ENCODE results near the gene KRTAP5-5.
"Not testable (repeated sequence)": the region's sequence is repeated elsewhere in the genome, so short reads cannot be mapped to it uniquely, and the experiment has no call there.

The KRTAP5-5 gene

GRCh38 chr11:1660111-1660867 is 30.7 kb downstream of the KRTAP5-5 start:
- no peak for DNase-seq

- DNase-seq = not testable (repeated sequence)
These were observed 32.1 kb downstream of the KRTAP5-5 start for GRCh38 chr11:1661454-1662269.

GRCh38 chr11:1662699-1663283 is 33.2 kb downstream of the KRTAP5-5 start:
- not testable (repeated sequence) for DNase-seq

DNA sequence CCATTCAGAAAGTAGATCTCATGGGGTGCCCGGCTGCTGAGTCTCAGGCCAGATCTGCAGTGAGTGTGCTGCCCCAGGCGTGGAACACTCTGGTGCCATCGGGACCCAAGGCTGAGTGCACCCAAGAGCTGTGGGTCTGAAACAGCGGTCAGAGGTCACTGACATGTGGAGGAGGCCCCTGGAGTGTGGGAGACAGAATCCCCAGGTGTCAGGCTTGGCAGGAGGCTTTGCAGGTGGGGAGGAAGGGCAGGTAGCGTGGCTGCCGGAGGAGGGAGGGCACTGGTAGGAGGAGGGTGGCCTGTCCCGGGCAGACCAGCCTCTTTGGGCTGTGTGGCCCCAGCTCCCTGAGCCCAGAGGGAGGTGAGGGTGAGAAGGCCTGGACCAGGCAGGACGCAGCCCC is 35.7 kb downstream of the KRTAP5-5 start:
- no peak for DNase-seq

DNA sequence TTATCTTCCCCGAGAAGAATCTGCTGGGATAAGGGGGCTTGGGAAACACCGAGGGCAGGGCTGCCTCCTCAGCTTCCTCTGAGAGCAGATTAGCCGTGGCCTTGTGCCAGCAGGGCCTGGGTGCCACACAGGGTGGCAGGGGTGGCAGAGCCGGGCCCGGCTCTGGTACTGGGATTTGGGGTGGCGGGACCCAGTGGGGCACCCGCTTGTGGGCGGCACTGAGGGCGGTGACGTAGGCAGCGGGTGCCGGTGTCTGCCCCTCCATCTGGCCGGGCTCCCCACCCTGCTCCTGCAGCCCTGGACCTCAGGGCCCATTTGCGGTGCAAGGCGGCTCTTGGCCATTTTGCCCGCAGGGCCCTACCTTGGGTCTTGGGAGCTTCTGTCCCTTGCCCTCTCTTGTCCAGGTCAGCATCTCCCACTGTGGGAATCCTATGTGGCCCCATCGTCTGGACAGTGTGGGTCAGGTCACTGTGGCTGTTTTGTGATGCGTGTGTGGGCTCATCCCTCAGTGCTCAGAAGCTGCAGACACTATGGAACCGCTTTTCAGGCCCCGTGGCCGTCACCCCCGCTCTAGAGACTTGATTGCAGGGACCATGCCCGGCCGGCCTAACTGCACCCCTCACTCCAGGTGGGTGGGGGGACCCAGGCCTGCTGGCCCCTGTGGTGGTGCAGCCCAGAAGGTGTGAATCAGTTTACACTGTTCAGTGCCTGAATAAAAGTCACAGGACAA is 37.7 kb downstream of the KRTAP5-5 start:
- DNase-seq = no peak

DNA sequence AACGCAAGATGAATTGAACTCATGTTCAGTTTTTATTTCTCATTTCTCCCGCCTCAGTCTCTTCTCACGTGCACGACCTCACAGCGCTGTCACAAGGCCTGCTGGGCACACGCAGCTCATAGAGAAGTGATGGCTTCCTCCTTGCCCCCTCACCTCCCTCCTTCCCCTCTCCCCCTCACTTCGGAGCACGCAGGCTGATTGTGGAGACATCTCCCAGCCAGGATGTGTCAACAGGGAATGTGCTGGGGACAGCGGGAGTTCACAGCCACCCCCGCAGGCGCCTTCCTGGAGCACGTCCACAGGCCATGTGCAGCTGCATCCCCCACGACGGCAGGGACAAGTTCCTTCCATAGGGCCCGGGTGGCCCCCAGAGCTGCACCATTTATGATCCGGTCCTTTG is 38.3 kb downstream of the KRTAP5-5 start:
- no peak for DNase-seq

GRCh38 chr11:1668911-1669473 is 39.4 kb downstream of the KRTAP5-5 start:
- DNase-seq = no peak

DNA sequence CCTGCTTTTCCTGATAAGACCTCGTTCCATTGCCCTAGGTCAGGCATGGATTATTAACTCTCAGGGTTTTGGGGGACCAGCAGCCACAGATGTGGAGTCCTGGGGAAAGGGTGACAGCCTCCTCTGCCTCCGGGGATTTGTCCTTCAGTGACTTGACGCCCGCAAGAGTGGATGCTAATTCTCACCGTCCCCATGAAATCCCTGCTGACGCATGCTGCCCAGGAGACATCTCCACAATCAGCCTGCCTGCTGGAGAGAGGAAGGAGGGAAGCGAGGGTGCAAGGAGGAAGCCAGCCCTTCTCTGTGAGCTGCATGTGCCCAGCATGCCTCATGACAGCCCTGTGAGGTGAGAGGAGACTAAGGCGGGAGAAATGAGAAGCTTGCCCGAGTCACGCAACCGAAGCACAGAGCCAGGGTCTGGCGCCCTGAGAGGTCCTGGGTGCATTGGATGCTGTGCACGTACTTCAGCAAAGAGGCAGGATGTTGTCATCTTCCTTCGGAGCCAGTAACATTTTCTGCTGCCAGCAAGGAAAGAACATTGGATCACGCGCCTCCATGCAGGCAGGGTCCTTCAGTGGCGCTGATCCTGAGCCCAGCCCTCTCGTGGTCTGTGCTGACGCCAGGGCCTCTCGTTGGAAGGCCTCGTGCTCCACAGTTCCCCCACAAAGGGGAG is 40.1 kb downstream of the KRTAP5-5 start:
- no peak for DNase-seq

GRCh38 chr11:1670457-1670856 is 40.9 kb downstream of the KRTAP5-5 start:
- DNase-seq = not testable (repeated sequence)

DNA sequence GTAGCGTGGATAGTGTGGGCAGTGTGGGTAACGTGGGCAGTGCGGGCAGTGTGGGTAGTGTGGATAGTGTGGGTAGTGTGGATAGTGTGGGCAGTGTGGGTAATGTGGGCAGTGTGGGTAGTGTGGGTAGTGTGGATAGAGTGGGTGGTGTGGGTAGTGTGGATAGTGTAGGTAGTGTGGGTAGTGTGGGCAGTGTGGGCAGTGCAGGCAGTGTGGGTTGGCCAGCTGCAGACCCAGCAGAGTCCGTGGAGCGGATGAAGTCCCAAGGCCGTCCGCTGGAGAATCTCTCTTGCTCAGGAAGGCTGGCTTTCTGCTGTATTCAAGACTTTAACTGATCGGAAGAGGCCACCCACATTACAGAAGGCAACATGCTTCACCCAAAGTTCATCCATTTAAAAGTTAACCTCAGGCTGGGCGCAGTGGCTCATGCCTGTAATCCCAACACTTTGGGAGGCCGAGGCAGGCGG is 41.4 kb downstream of the KRTAP5-5 start:
- no peak for DNase-seq

- no peak for DNase-seq
These were observed 42.1 kb downstream of the KRTAP5-5 start for GRCh38 chr11:1671658-1672057.

DNA sequence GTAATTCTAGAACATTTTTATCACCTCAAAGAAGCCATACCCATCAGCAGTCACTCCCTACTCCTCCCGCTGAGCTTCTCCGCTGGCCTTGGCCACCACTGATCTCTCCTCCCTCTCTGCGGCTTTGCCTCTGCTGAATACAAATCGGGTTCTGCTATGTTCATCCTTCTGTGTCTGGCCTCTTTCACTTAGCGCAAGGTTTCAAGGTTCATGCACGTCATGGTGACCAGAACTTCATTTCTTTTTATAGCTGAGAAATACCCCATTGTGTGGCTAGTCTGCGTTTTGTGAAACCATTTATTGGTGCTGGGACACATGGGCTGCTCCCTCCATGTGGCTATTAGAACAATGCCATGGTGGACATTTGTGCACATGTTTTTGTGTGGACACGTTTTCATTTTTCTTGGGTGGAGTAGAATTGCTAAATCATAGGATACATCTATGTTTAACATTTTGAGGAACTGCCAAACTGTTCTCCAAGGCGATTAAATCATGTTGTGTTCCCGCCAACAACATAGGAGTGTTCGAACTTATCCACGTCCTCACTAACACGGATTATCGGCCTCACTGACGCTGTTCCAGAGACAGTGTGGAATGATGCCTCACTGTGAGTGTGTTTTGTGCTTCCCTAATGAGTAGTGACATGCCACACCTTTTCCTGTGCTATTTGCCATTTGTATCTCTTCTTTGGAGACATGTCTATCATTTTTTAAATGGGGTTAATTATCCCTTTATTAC is 43.2 kb downstream of the KRTAP5-5 start:
- no peak for DNase-seq

DNA sequence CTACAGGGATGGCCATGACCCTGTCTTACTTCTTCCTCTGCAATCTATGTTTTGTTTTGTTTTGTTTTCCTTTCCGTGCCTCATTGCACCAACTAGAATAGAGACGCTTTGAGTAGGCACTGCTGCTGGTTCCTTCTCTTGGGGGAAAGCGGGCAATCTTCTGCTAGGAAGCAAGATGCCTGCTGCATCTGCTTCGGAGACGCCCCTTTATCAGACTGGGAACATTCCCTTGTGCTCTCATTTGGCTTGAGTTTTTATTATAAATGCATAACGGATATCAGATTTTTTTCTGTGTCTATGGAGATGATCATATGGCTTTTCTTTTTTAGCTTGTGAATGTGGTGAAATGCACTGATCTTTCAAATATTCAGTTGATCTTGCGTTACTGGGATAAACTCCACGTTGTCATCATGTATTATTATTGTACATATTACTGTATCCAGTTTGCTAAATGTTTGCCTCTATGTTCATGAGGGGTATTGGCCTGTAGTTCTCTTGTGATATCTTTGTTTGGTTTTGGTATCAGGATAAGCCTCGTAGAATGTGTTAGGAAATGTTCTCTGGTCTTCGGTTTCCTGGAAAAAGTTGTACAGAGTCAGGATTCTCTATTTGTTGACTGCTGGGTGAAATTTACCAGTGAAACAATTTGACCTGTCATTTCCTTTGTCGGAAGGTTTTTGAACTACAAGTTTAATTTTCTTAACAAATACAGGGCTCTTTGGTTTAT is 44.0 kb downstream of the KRTAP5-5 start:
- DNase-seq = no peak

DNA sequence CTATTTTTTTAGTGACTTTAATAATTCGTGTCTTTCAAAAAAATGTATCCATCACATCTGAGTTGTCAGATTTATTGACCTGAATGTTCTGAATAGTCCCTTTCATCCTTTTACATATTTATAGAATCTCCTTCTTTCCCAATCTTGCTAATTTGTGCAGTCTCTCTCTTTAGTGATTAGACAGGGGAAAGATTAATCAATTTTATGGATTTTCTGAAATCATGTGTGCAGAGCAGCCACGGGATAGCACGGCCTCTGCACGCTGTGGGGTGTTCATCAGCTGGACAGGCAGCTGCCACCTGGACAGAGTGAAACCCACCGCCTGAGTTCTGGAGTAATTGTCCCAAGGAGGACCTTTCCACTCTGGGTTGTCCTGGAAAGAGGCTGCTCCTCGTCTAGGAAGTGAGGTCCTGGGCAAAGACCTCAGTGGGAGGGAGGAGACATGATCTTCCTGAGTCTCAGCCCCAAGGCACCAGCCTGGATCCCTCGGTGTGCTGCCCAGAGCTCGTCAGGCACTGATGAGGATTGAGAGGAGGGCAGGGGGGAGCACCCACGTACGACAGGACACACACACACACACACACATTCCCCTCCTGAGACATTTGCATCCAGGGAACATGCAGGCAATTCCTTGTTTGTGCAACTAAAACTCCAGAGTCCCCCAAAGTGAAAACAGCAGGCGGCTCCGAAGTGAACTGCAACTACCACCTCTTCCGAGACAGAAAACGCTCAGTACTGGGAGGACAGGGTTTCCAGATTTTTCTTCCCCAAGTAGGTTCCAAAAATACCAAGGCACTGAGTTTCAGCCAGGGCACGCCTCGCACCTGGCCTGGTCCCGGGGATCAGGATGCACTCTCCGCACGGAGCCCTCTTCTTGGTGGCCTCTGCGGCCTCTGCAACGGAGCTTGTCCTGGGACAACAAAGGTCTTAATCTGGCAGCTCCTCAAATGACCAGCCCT is 44.9 kb downstream of the KRTAP5-5 start:
- DNase-seq = no peak

DNA sequence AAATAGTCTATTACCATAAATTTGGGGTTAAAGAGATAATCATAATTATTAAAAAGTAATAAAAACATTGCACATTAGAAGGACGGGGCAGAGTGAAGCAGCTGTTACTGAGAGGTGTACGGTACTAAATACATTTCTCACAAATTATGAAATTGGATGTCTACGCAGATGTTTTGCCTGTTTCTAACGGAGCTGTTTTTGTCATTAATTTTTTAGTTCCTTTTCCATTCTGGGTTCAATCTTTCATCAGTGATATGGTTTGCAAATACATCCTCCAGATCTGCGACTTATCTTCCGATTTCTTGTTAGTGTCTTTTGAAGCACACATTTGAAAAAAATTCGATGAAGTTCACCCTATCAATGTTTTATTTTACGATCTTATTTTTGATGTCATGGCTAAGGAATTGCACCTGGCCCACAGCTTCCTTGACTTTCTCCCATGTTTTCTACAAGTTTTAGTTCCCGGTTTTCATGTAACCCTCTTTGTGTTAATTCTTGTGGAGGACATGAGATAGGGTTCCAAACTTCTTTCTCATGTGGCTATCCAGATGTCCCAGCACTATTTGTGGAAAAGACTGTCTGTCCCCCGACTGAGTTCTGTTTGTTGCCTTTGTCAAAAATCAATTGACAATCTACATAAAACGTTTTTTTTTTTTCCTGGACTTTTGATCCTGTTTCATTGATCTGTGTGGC is 46.1 kb downstream of the KRTAP5-5 start:
- no peak for DNase-seq

GRCh38 chr11:1676229-1676740 is 46.7 kb downstream of the KRTAP5-5 start:
- no peak for DNase-seq

DNA sequence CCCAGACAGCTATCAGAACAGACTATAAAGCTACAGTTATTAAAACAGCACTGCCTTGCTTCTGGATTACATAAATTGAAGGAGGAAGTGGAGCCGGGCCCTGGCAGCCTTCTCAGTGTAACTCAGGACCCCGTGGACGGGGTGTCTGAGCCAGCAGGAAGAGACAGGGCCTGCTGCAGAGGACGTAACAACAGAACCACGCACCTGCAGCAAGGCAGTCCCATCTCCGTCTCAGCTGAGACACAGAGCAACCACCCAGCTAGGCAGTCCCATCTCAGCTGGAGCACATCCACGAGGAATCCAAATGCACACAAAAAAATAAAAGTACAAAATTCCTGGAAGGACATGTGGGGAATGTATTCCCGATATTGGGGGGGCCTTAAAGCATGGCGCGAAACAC is 50.3 kb downstream of the KRTAP5-5 start:
- DNase-seq = no peak

All from CD4-positive, alpha-beta T cell treated with Interleukin-12 subunit alpha and Interleukin-12 subunit beta, for 1 hour (primary cell).